Ishikawa (cell line): Measurements from ENCODE around the gene DPY30.

Source experiments
- CEBPB ChIP-seq: IDR thresholded peaks from 2 replicates; pipeline ENCODE4 v1.6.1; 2012
- CREB1 ChIP-seq: IDR thresholded peaks from 2 replicates; pipeline ENCODE4 v1.6.1; 2012; ENCODE audit warnings: low read depth
- EGR1 ChIP-seq: IDR thresholded peaks from 2 replicates; pipeline ENCODE4 v1.6.1; 2012
- EP300 ChIP-seq: IDR thresholded peaks from 2 replicates; pipeline ENCODE4 v1.6.1; 2012; ENCODE audit warnings: borderline replicate concordance
- FOXM1 ChIP-seq: IDR thresholded peaks from 2 replicates; pipeline ENCODE4 v1.6.1; 2012; ENCODE audit warnings: low read depth, borderline replicate concordance
- NFIC ChIP-seq: IDR thresholded peaks from 2 replicates; pipeline ENCODE4 v1.6.1; 2012
- RAD21 ChIP-seq: IDR thresholded peaks from 2 replicates; pipeline ENCODE4 v1.6.1; 2012; ENCODE audit warnings: low read depth
- TAF1 ChIP-seq: IDR thresholded peaks from 2 replicates; pipeline ENCODE4 v1.6.1; 2012; ENCODE audit warnings: low read depth, mild to moderate bottlenecking
- TCF12 ChIP-seq: IDR thresholded peaks from 2 replicates; pipeline ENCODE4 v1.6.1; 2012; ENCODE audit warnings: low read depth
- TEAD4 ChIP-seq: IDR thresholded peaks from 2 replicates; pipeline ENCODE4 v1.6.1; 2012
- YY1 ChIP-seq: IDR thresholded peaks from 2 replicates; pipeline ENCODE4 v1.6.1; 2012; ENCODE audit warnings: low read depth
- ZBTB7A ChIP-seq: IDR thresholded peaks from 2 replicates; pipeline ENCODE4 v1.6.1; 2012; ENCODE audit warnings: low read depth
- TF ChIP-seq, protein P1 (sequence below): IDR thresholded peaks from 2 replicates; pipeline ENCODE4 v1.6.1; 2012
- TF ChIP-seq, protein P2 (sequence below): IDR thresholded peaks from 2 replicates; pipeline ENCODE4 v1.6.1; 2012; ENCODE audit warnings: low read depth, mild to moderate bottlenecking
- TF ChIP-seq, protein P3 (sequence below): IDR thresholded peaks from 2 replicates; pipeline ENCODE4 v1.6.1; 2012

DPY30 gene

DNA sequence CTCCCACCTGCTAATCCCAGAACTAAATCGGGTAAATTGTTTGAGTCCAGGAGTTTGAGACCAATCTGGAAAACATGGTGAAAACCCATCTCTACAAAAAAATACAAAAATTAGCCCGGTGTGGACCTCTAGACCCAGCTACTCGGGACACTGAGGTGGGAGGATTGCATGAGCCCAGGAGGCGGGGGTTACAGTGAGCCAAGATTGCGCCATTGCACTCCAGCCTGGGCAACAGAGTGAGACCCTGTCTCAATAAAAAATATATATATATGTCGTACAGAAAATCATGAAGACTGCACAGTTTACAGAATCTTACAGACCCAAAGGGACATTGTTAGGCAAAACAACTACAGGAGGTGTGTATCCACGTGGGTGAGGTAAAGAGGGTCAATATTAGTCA is 4.0 kb upstream of the DPY30 start:
- TF ChIP-seq ZBTB7A = no peak
- TF ChIP-seq EP300 = no peak
- no peak for TF ChIP-seq TEAD4
- no peak for TF ChIP-seq CREB1
- TF ChIP-seq TAF1 = no peak

DNA sequence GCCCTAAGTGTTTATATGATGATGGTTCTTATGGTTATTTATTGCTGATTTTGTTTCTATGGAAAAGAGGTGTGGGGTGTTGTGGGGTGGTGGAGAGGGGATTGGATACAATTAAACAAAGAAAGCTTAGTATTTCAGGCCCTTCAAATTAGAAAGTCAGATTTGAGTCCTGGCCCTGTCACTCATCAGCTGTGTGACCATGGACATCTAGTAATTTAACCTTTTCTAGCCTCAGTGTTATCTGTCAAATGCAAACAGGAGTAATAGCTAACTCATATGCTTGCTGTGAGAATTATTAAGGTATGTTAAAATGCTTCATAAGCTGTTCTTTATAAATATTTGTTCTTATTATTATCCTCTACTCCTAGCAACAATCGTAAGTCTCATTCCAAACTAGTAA is 26.7 kb downstream of the DPY30 start:
- TF ChIP-seq EGR1 = no peak
- TF ChIP-seq EP300 = no peak
- TF ChIP-seq TAF1 = no peak
- TF ChIP-seq, protein P1, sequence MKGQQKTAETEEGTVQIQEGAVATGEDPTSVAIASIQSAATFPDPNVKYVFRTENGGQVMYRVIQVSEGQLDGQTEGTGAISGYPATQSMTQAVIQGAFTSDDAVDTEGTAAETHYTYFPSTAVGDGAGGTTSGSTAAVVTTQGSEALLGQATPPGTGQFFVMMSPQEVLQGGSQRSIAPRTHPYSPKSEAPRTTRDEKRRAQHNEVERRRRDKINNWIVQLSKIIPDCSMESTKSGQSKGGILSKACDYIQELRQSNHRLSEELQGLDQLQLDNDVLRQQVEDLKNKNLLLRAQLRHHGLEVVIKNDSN = no peak
- TF ChIP-seq, protein P2, sequence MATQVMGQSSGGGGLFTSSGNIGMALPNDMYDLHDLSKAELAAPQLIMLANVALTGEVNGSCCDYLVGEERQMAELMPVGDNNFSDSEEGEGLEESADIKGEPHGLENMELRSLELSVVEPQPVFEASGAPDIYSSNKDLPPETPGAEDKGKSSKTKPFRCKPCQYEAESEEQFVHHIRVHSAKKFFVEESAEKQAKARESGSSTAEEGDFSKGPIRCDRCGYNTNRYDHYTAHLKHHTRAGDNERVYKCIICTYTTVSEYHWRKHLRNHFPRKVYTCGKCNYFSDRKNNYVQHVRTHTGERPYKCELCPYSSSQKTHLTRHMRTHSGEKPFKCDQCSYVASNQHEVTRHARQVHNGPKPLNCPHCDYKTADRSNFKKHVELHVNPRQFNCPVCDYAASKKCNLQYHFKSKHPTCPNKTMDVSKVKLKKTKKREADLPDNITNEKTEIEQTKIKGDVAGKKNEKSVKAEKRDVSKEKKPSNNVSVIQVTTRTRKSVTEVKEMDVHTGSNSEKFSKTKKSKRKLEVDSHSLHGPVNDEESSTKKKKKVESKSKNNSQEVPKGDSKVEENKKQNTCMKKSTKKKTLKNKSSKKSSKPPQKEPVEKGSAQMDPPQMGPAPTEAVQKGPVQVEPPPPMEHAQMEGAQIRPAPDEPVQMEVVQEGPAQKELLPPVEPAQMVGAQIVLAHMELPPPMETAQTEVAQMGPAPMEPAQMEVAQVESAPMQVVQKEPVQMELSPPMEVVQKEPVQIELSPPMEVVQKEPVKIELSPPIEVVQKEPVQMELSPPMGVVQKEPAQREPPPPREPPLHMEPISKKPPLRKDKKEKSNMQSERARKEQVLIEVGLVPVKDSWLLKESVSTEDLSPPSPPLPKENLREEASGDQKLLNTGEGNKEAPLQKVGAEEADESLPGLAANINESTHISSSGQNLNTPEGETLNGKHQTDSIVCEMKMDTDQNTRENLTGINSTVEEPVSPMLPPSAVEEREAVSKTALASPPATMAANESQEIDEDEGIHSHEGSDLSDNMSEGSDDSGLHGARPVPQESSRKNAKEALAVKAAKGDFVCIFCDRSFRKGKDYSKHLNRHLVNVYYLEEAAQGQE = no peak
- TF ChIP-seq CEBPB = no peak
- TF ChIP-seq FOXM1 = no peak
- TF ChIP-seq TCF12 = no peak
- no peak for TF ChIP-seq TEAD4
- no peak for TF ChIP-seq ZBTB7A
- no peak for TF ChIP-seq RAD21
- TF ChIP-seq NFIC = no peak

DNA sequence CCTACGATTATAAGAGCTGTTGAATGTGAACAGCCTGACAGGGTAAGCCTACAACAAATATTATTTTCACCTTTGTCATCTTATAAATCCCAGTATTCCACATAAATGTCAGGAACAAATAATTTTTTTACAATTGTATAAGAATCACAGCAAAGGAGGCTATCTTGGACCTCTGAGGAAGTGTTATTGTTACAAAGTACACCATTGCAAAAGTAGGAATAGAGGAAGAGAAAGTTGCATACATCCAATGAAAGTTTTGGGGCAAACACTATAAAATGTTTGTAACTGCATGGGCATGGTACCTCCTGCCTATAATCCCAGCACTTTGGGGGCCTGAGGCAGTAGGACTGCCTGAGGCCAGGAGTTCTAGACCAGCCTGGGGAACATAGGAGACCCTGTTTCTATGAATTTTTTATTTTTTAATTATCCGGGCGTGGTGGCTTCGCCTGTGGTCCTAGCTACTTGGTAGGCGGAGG is 28.1 kb downstream of the DPY30 start:
- TF ChIP-seq NFIC (no peak), EP300 (no peak), YY1 (no peak), CEBPB (no peak)
- TF ChIP-seq, protein P3, sequence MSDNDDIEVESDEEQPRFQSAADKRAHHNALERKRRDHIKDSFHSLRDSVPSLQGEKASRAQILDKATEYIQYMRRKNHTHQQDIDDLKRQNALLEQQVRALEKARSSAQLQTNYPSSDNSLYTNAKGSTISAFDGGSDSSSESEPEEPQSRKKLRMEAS = no peak

DNA sequence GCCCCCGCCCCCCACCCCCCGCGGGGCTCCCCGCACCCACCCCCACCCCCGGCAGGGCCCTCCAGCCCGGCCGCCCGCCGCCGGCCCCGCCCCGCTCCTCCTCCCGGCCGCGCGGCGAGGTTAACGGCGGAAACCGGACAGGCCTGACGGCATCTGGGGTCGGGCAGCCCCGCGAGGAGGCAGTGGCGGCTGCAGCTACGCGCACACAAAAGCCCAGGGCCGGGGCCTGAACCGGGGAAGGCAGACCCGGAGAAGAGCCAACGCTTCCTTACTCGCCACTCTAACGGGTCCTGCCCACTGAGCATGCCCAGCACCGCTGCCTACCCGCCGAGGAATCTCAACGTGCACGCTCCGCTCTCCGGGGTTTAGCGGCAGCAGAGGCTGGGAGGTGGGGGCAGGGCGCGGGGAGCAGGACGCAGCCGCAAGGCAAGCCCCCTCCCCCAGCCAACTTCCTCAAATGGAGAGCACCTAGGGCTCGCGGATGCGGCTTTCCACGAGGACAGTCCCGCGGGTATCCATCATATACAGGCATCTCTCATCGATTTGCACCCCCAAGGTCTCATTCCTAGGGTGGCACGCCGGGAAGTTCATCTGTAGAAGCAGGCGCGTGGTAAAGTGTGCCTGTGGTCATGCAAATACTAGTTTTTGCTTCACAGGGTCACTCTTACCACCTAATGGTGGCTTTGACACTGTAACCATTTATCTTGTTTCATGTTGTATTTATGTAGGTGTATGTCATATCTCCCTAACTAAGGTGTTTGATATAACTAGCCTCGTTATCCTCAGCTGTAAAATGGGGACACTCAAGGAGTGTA is 28.7 kb downstream of the DPY30 start, which contains the start of gene MEMO1:
MEMO1 (minus strand) TSS at position 339 of the 815 bp plus-strand sequence. CDS start 761 bp downstream, outside the sequence.
- TF ChIP-seq, protein P1 = no peak
- TF ChIP-seq TCF12 = peak; percentile 55
- peak; percentile 49; the same call in 1 of the 2 replicates for TF ChIP-seq TEAD4
- TF ChIP-seq, protein P3 = peak; percentile 68
- TF ChIP-seq TAF1 = peak; percentile 48; the same call in 1 of the 2 replicates

DNA sequence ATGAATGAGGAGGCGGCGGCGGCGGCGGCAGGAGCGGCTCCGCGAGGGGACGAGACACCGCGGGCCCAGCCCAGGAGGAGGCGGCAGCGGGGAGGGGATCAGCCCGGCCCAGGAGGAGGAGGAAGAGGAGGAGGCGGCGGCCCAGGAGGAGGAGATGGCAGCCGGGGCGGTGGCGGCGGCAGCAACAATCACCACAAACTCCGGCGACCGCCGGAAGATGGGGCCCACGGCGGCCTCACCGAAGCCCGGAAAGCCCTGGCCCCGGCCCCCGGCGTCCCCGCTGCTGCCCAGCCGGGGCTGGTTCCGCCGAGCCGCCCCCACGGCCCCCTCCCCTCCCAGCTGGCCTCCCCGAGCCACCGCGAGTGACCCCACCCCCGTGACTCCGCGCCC is 29.3 kb downstream of the DPY30 start:
- peak; percentile 5; the same call in 1 of the 2 replicates for TF ChIP-seq TAF1

DNA sequence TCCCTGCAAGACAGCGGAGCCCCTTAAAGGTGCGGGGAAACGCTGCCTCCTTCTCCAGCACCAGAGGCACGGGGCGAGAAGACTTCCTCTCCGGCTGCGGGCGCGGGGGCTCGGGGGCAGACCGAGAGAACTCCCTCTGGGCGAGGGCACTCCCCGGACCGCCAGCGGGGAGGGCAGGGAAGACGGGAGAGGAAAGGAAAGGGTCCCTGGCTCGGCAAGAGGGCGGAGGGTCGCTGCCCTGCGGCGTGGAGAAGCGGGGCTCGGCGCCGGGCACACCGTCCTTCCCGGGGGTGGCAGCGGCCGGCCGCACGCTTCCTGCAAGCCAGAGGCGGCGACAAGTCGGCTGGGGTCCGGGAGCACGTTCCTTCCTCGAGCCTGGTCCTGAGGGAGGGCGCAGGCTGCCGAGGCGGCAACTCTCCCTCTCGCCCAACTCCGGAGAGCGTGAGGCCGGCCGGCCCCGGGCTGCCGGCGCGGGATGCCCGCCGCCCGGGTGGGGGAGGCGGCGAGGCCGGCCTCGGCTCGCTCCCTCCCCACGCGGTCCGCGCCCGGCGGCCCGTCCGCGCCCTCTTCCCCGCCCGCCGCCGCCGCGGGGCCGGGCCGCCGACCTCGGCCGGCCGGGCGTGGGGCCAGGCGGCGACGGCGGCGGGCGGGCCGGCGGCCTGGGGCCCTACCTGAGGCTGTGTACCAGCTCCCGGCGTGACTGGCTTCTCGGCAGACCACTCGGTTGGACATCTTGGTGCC is 29.9 kb downstream of the DPY30 start:
- TF ChIP-seq ZBTB7A (peak; percentile 72; the same call in 1 of the 2 replicates), EGR1 (no peak), TCF12 (no peak), TAF1 (0 out of 2 replicates have a peak, but pooled peaks have one; percentile 28)
- TF ChIP-seq, protein P3 = 0 out of 2 replicates have a peak, but pooled peaks have one; percentile 14

DNA sequence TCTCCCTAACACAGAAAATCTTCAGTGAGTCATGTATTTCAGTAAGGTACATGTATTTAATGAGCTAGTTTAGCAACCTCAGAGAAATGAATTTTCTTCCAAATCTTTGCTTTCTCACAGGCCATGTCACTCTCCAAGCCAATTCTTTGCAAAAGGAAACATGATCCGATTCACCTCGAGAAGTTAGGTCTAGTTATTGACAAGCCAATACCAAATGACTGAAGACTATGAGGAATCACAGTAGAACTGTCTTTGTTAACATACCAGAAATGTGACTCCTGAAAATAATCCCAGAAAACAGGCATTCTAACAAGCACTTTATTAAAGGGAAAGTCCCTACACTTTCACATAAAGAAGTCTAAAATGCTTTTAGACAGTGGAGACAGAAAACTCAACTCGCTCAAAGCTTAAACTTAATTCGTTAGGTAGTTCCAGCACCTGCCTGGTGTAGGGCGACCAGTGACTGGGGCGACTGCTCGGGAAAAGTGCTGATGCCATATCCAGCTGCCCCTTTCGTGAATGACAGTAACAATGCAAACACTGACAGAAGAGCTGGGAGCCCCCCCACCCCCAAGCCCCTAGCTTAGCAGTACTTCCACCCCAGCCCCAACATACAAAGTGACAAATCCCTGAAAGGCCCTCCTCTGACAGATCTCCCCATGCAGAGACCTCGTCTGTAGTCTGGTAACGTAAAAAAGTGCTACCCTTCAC is 30.6 kb downstream of the DPY30 start:
- no peak for TF ChIP-seq YY1
- no peak for TF ChIP-seq RAD21
- no peak for TF ChIP-seq TCF12
- TF ChIP-seq EGR1 = no peak
